ENCODE measurements around the gene TTLL8.

TTLL8 gene

GRCh38 chr22:50032109-50032871 lies 25.8 kb downstream of the TTLL8 start:
- Histone ChIP-seq H3K9me3 (ENCODE audit: low read length) (no peaks in the 10 kb centered on the region), H3K79me2 (ENCODE audit: insufficient read depth, low read length) (no peaks in the 10 kb centered on the region), H3K36me3 (ENCODE audit: insufficient read depth, low read length) (no peaks in the 10 kb centered on the region), H3K4me1 (ENCODE audit: insufficient read depth, low read length, severe bottlenecking) (no peaks in the 10 kb centered on the region), H3K9ac (ENCODE audit: low read length) (no peak overlapping the region), H3K27ac (ENCODE audit: low read depth, low read length, poor library complexity, severe bottlenecking) (no peak overlapping the region), H2AFZ (ENCODE audit: low read length) (no peak overlapping the region), H3K9me2 (ENCODE audit: low read depth, low read length) (no peaks in the 10 kb centered on the region), H3F3A (ENCODE audit: insufficient read depth, low read length) (no peaks in the 10 kb centered on the region), H3K4me3 (ENCODE audit: low read depth, low read length, poor library complexity, severe bottlenecking) (no peak overlapping the region), H3K4me2 (ENCODE audit: low read length) (no peak overlapping the region), H4K20me1 (ENCODE audit: insufficient read depth, low read length) (no peaks in the 10 kb centered on the region), H3K27me3 (ENCODE audit: insufficient read depth, low read length) (no peaks in the 10 kb centered on the region)
- TF ChIP-seq CTCF (IDR thresholded peaks at IDR 0.05; ENCODE audit: low read length) (no peak), EZH2 (IDR thresholded peaks at IDR 0.05; ENCODE audit: borderline replicate concordance, low read length) (no peak)

GRCh38 chr22:50031189-50032091 lies 26.7 kb downstream of the TTLL8 start:
- H3K79me2 ChIP-seq (ENCODE audit: insufficient read depth, low read length): no peaks in the 10 kb centered on the region
- no peaks in the 10 kb centered on the region for H4K20me1 ChIP-seq (ENCODE audit: insufficient read depth, low read length)
- no peak overlapping the region for H2AFZ ChIP-seq (ENCODE audit: low read length)
- TF ChIP-seq EZH2 (IDR thresholded peaks at IDR 0.05; ENCODE audit: borderline replicate concordance, low read length): no peak
- no peaks in the 10 kb centered on the region for H3K4me1 ChIP-seq (ENCODE audit: insufficient read depth, low read length, severe bottlenecking)
- H3K27ac ChIP-seq (ENCODE audit: low read depth, low read length, poor library complexity, severe bottlenecking): no peak overlapping the region
- no peaks in the 10 kb centered on the region for H3F3A ChIP-seq (ENCODE audit: insufficient read depth, low read length)
- no peak overlapping the region for H3K4me3 ChIP-seq (ENCODE audit: low read depth, low read length, poor library complexity, severe bottlenecking)
- no peaks in the 10 kb centered on the region for H3K36me3 ChIP-seq (ENCODE audit: insufficient read depth, low read length)
- no peaks in the 10 kb centered on the region for H3K9me2 ChIP-seq (ENCODE audit: low read depth, low read length)
- no peak overlapping the region for H3K4me2 ChIP-seq (ENCODE audit: low read length)
- H3K9ac ChIP-seq (ENCODE audit: low read length): no peak overlapping the region
- H3K9me3 ChIP-seq (ENCODE audit: low read length): no peaks in the 10 kb centered on the region
- H3K27me3 ChIP-seq (ENCODE audit: insufficient read depth, low read length): no peaks in the 10 kb centered on the region

DNA sequence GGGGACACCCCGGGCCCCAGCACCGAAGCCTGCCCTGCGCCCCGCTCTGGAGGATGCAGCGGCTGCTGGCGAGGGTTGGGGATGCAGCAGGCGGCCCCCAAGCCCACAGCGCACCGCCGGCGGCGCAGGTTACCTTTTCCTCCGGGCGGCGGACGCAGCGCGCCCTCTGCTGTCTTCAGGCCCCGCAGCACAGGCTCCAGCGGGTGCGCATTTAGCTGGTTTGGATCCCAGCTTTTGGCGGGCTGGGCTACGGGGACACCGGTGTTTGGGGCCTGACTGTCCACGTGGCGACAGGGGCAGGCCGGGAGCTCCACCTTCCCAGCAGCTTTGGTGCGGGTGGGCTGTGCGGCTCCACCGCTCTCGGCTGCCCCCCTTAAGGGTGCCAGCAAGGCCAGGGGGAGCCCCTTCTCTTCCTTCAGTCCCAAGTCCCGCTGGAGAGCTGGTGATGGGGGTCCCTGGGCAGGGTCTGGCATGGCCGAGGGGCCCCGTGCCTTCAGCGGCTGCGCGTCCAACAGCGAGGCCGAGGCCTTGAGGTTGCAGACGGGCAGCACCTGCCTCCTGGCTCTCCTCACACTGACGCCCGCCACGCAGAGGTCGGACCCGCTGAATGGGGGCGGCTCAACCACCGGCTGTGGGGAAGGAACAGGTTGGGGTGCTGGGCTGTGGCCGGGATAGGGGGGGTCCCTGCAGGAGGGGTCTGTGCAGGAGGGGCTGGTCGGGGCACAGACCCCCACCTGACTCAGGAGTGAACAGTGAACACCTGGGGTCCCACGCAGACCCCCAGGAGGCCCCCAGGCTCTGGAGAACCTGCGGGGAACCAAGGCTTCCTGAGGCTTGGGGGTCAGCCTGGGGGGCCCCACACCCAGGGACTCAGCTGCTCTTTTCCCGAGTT lies 27.6 kb downstream of the TTLL8 start:
- H3K4me3 ChIP-seq (ENCODE audit: low read depth, low read length, poor library complexity, severe bottlenecking): no peak overlapping the region
- H3K9ac ChIP-seq (ENCODE audit: low read length): no peak overlapping the region
- no peaks in the 10 kb centered on the region for H3K9me3 ChIP-seq (ENCODE audit: low read length)
- H3F3A ChIP-seq (ENCODE audit: insufficient read depth, low read length): no peaks in the 10 kb centered on the region
- H3K36me3 ChIP-seq (ENCODE audit: insufficient read depth, low read length): no peaks in the 10 kb centered on the region; the same call in 1 of the 2 replicates
- H3K27me3 ChIP-seq (ENCODE audit: insufficient read depth, low read length): no peaks in the 10 kb centered on the region
- H3K4me1 ChIP-seq (ENCODE audit: insufficient read depth, low read length, severe bottlenecking): no peaks in the 10 kb centered on the region
- H2AFZ ChIP-seq (ENCODE audit: low read length): no peak overlapping the region
- no peak overlapping the region for H3K27ac ChIP-seq (ENCODE audit: low read depth, low read length, poor library complexity, severe bottlenecking)
- no peaks in the 10 kb centered on the region for H3K79me2 ChIP-seq (ENCODE audit: insufficient read depth, low read length)
- TF ChIP-seq CTCF (IDR thresholded peaks at IDR 0.05; ENCODE audit: low read length): peak; percentile 74
- no peak for TF ChIP-seq EZH2 (IDR thresholded peaks at IDR 0.05; ENCODE audit: borderline replicate concordance, low read length)
- no peaks in the 10 kb centered on the region for H4K20me1 ChIP-seq (ENCODE audit: insufficient read depth, low read length)
- no peaks in the 10 kb centered on the region for H3K9me2 ChIP-seq (ENCODE audit: low read depth, low read length)
- H3K4me2 ChIP-seq (ENCODE audit: low read length): no peak overlapping the region

Measured in OCI-LY1 (cell line).